Endothelial cell of umbilical vein (primary cell): ENCODE results near the gene RNF10. TPM values are rescaled to one million over a fixed set of nuclear protein-coding genes. Genes with fewer than 3 reads are reported as not detected.

Experiments
- BruUV-seq: library from RNA; stranded (reverse); fragments of 400-500 nt; replicated peaks from 2 replicates; lab custom pipeline; 2021; lab: Mats Ljungman, UMichigan
- CTCF ChIA-PET: fragments of 300-600, 350-600 bp; sonication (Branson Sonifier 250); formaldehyde crosslinking; loops from one replicate; lab custom pipeline; 2021; ENCODE audit warnings: antibody characterized with exemption, inconsistent platforms; lab: Charles Lee
- POLR2A ChIA-PET: fragments of 300-600, 350-600 bp; sonication (Branson Sonifier 250); formaldehyde crosslinking; loops from one replicate; lab custom pipeline; 2021; ENCODE audit warnings: antibody characterized with exemption, inconsistent platforms; lab: Charles Lee
- DNase-seq: peaks from one replicate; pipeline ENCODE4 v3.0.0-alpha.2; 2011; ENCODE audit warnings: low read depth, low spot score
- FAIRE-seq: peaks from 2 replicates; lab custom pipeline; 2011; peaks lifted over from hg19 to GRCh38; lab: Jason Lieb, UNC
- H2AFZ ChIP-seq: 2 replicates; pipeline ENCODE4 v1.6.0; 2012; ENCODE audit warnings: low read depth, low read length, control low read depth, inconsistent platforms
- H3K27ac ChIP-seq: 2 replicates; pipeline ENCODE4 v1.5.1; 2011; ENCODE audit warnings: low read depth, mild to moderate bottlenecking, control low read depth, low read length, moderate library complexity; ENCODE audit not compliant: insufficient read depth
- H3K27me3 ChIP-seq, 2 experiments: 2 replicates each; pipeline versions ENCODE4 v1.6.0 to v1.6.1; 2011; ENCODE audit warnings: low read length in 2 of 2, mixed read lengths in 1 of 2; ENCODE audit not compliant: control insufficient read depth in 2 of 2, insufficient read depth in 2 of 2
- H3K36me3 ChIP-seq, 2 experiments: 2 replicates in 1 of 2; 3 replicates in 1 of 2; pipeline ENCODE4 v1.5.1; 2011; ENCODE audit warnings: low read length in 2 of 2, mild to moderate bottlenecking in 1 of 2, moderate library complexity in 1 of 2; ENCODE audit not compliant: control insufficient read depth in 2 of 2, insufficient read depth in 2 of 2; ENCODE audit errors: extremely low read depth in 1 of 2
- H3K4me1 ChIP-seq: 3 replicates; pipeline ENCODE4 v1.5.1; 2011; ENCODE audit warnings: mild to moderate bottlenecking, low read length; ENCODE audit not compliant: control insufficient read depth, insufficient read depth; ENCODE audit errors: extremely low read depth
- H3K4me2 ChIP-seq: 2 replicates; pipeline ENCODE4 v1.6.1; 2011; ENCODE audit warnings: low read length, control low read depth, mixed read lengths; ENCODE audit not compliant: insufficient read depth
- H3K4me3 ChIP-seq, 3 experiments: fragments of 200-600 bp in 1 of 3; sonication (generic), shearing (Covaris generic) in 1 of 3; replicated peaks in 1 of 3; 2 replicates each; pipeline ENCODE4 v1.5.1; 2011 to 2016; ENCODE audit warnings: control low read depth in 3 of 3, low read length in 3 of 3, mild to moderate bottlenecking in 2 of 3, inconsistent platforms in 1 of 3, low read depth in 1 of 3, moderate library complexity in 1 of 3; ENCODE audit not compliant: insufficient read depth in 1 of 3
- H3K79me2 ChIP-seq: 2 replicates; pipeline ENCODE4 v1.6.0; 2012; ENCODE audit warnings: low read length, inconsistent platforms; ENCODE audit not compliant: control insufficient read depth, insufficient read depth
- H3K9ac ChIP-seq: replicated peaks from 2 replicates; pipeline ENCODE3; 2011; ENCODE audit warnings: low read length, control low read depth; ENCODE audit not compliant: insufficient read depth; ENCODE audit errors: extremely low read depth
- H3K9me1 ChIP-seq: replicated peaks from 3 replicates; pipeline ENCODE4 v1.6.0; 2011; ENCODE audit warnings: mild to moderate bottlenecking, low read length; ENCODE audit not compliant: control insufficient read depth, insufficient read depth; ENCODE audit errors: extremely low read depth
- H3K9me3 ChIP-seq: replicated peaks from 2 replicates; pipeline ENCODE4 v1.5.1; 2012; ENCODE audit warnings: low read length, inconsistent platforms; ENCODE audit not compliant: control insufficient read depth, insufficient read depth
- H4K20me1 ChIP-seq: replicated peaks from 2 replicates; pipeline ENCODE3; 2011; ENCODE audit warnings: mild to moderate bottlenecking, low read length; ENCODE audit not compliant: control insufficient read depth, insufficient read depth; ENCODE audit errors: extremely low read depth
- CTCF ChIP-seq, 2 donors: IDR thresholded peaks; 1 replicate in 1 of 2; 2 replicates in 1 of 2; pipeline ENCODE4 v1.5.1; 2011; ENCODE audit warnings: low read length in 2 of 2, mild to moderate bottlenecking in 2 of 2, moderate library complexity in 2 of 2, control low read depth in 1 of 2, inconsistent platforms in 1 of 2, low read depth in 1 of 2; ENCODE audit not compliant: insufficient read depth in 1 of 2; ENCODE audit errors: extremely low read depth in 1 of 2
- EZH2 ChIP-seq: IDR thresholded peaks from 2 replicates; pipeline ENCODE4 v1.6.1; 2012; ENCODE audit warnings: borderline replicate concordance, low read depth, mild to moderate bottlenecking, moderate library complexity, low read length, inconsistent platforms; ENCODE audit not compliant: severe bottlenecking
- FOS ChIP-seq: IDR thresholded peaks from 2 replicates; pipeline ENCODE4 v1.6.1; 2011; ENCODE audit warnings: mild to moderate bottlenecking, low read length, moderate library complexity, borderline replicate concordance; ENCODE audit not compliant: insufficient read depth
- GATA2 ChIP-seq: IDR thresholded peaks from 2 replicates; pipeline ENCODE4 v1.7.0; 2011; ENCODE audit warnings: low read depth, mild to moderate bottlenecking, moderate library complexity, mixed read lengths, low read length; ENCODE audit not compliant: insufficient read length, insufficient read depth
- JUN ChIP-seq: IDR thresholded peaks from 2 replicates; pipeline ENCODE4 v1.6.1; 2011; ENCODE audit warnings: borderline replicate concordance, low read depth; ENCODE audit not compliant: insufficient read length, insufficient read depth
- MAX ChIP-seq: IDR thresholded peaks from 2 replicates; pipeline ENCODE4 v1.6.1; 2011; ENCODE audit not compliant: insufficient read depth, insufficient read length
- MYC ChIP-seq: IDR thresholded peaks from one replicate; pipeline ENCODE4 v1.6.1; 2011; ENCODE audit warnings: mild to moderate bottlenecking, low read depth, low read length
- POLR2A ChIP-seq: IDR thresholded peaks from 2 replicates; pipeline ENCODE4 v1.6.1; 2012; ENCODE audit warnings: low read depth, mild to moderate bottlenecking, control low read depth, low read length
- POLR2AphosphoS5 ChIP-seq: IDR thresholded peaks from 2 replicates; pipeline ENCODE4 v1.6.1; 2012; ENCODE audit warnings: low read depth, mild to moderate bottlenecking, control low read depth, low read length, moderate library complexity; ENCODE audit not compliant: insufficient read depth
- dilution Hi-C: fragments of 300-500 bp; cut with MboI; formaldehyde crosslinking; loops from one replicate; pipeline ENCODE4 v1.15.0; 2019; ENCODE audit warnings: low sequenced_read_pairs; ENCODE audit not compliant: extremely low pct_ligation_motif_present
- intact Hi-C: fragments of 100-400 bp; cut with micrococcal nuclease; formaldehyde crosslinking; loops from one replicate; pipeline ENCODE4 v1.10.0; 2022
- polyA plus RNA-seq, 4 experiments: library from polyadenylated mRNA; depleted of rRNA in 3 of 4; stranded (reverse) in 3 of 4; unstranded in 1 of 4; fragments of >200 nt; gene quantifications; 2 replicates each; pipeline versions ENCODE4 v1.2.1 to v1.2.3, GENCODE V29; 2011 to 2012; ENCODE audit warnings: missing spikeins in 1 of 4
- total RNA-seq: library from RNA; stranded (reverse); gene quantifications from 2 replicates; pipeline ENCODE4 v1.2.3, GENCODE V29; 2021

Gene RNF10
- total and polyA plus RNA-seq, 2 donors (not counting 3 experiments of a cell fraction or from before 2014, with no cell fraction given), result 120 to 236 TPM

GRCh38 chr12:120538281-120539156 is 4.4 kb downstream of the RNF10 start:
- no peak overlapping the region for H2AFZ ChIP-seq
- intact Hi-C loops (loop anchor here (1.0 kb wide), 1 partner anchor 43 kb away; the partner anchor contains the start of gene POP5), dilution Hi-C loops (no loop called here)
- H3K79me2 ChIP-seq, result peaks cover 92% of the 10 kb centered on the region
- H3K4me2 ChIP-seq, result peak overlapping the region; percentile 96
- FAIRE-seq (peak; percentile 88), DNase-seq (peak; percentile 90)
- CTCF ChIA-PET, result interaction anchor here (0.9 to 1.4 kb wide), 3 partner anchors 10 to 12 kb away, joined by 3 to 5 read pairs (median 3); partner anchors contain the start of gene COQ5
- H3K36me3 ChIP-seq, result no peaks in the 10 kb centered on the region
- POLR2A ChIA-PET, result interaction anchor here (0.6 to 1.9 kb wide), 4 partner anchors 9 to 43 kb away, joined by 3 to 7 read pairs (median 3); partner anchors contain the start of gene DYNLL1
- H3K27me3 ChIP-seq, result no peaks in the 10 kb centered on the region
- no TSS peak for BruUV-seq
- peak overlapping the region in 1 of 3 experiments; percentile 60 for H3K4me3 ChIP-seq
- peaks cover 52% of the 10 kb centered on the region for H3K4me1 ChIP-seq
- peak overlapping the region; percentile 26 for H3K27ac ChIP-seq
- H4K20me1 ChIP-seq, result peaks cover 18% of the 10 kb centered on the region
- H3K9ac ChIP-seq, result peak overlapping the region; percentile 51
- peak; percentile 22 for TF ChIP-seq POLR2AphosphoS5
- TF ChIP-seq CTCF (IDR thresholded peaks at IDR 0.05; ENCODE audit: extremely low read depth in 1 of 2, insufficient read depth in 1 of 2, low read depth in 1 of 2, low read length in 2 of 2), result no peak
- H3K9me3 ChIP-seq, result no peaks in the 10 kb centered on the region
- H3K9me1 ChIP-seq, result no peaks in the 10 kb centered on the region

- H3K4me2 ChIP-seq, result peak overlapping the region; percentile 96
- BruUV-seq, result no TSS peak
- no peak overlapping the region for H2AFZ ChIP-seq
- peaks cover 18% of the 10 kb centered on the region for H4K20me1 ChIP-seq
- H3K9me3 ChIP-seq, result no peaks in the 10 kb centered on the region
- ChIA-PET POLR2A (interaction anchor here (0.8 to 1.9 kb wide), 2 partner anchors 9 to 43 kb away, joined by 3 to 7 read pairs; partner anchors contain the start of gene DYNLL1), CTCF (interaction anchor here (0.9 kb wide), 1 partner anchor 13 kb away, joined by 3 read pairs; no protein-coding TSS in a partner anchor)
- peaks cover 99% of the 10 kb centered on the region for H3K79me2 ChIP-seq
- no peak overlapping the region for H3K4me3 ChIP-seq
- no peaks in the 10 kb centered on the region for H3K36me3 ChIP-seq
- TF ChIP-seq GATA2 (no peak), POLR2AphosphoS5 (no peak), CTCF (IDR thresholded peaks at IDR 0.05; ENCODE audit: extremely low read depth in 1 of 2, insufficient read depth in 1 of 2, low read depth in 1 of 2, low read length in 2 of 2) (no peak), FOS (no peak), POLR2A (no peak), EZH2 (no peak), MAX (no peak), JUN (no peak), MYC (no peak)
- H3K9ac ChIP-seq, result peak overlapping the region; percentile 51
- H3K4me1 ChIP-seq, result peaks cover 52% of the 10 kb centered on the region
- H3K9me1 ChIP-seq, result no peaks in the 10 kb centered on the region
- no peaks in the 10 kb centered on the region for H3K27me3 ChIP-seq
- peak; percentile 44 for DNase-seq
- H3K27ac ChIP-seq, result peak overlapping the region; percentile 26
- dilution Hi-C loops, result no loop called here
- intact Hi-C loops, result no loop called here
- FAIRE-seq, result peak; percentile 64
Observed at GRCh38 chr12:120539303-120539702, 5.1 kb downstream of the RNF10 start.
